GM18507 (cell line): ENCODE results near the gene CCT3.

ENCODE experiments used
- DNase-seq: peaks from one replicate; pipeline ENCODE4 v3.0.0; 2011; ENCODE audit warnings: low read depth; ENCODE audit not compliant: insufficient read length; ENCODE audit errors: extremely low spot score
- FAIRE-seq: peaks from 2 replicates; lab custom pipeline; 2011; peaks lifted over from hg19 to GRCh38; lab: Jason Lieb, UNC

The CCT3 gene

GRCh38 chr1:156284757-156285156 is 53.3 kb downstream of the CCT3 start:
- no peak for DNase-seq
- no peak for FAIRE-seq

GRCh38 chr1:156284112-156284511 is 54.0 kb downstream of the CCT3 start, which contains the start of gene TMEM79:
Gene TMEM79 (plus strand): TSS chr1:156284325. CDS start chr1:156285227, 902 bp downstream.
- FAIRE-seq (no peak), DNase-seq (no peak)

DNA sequence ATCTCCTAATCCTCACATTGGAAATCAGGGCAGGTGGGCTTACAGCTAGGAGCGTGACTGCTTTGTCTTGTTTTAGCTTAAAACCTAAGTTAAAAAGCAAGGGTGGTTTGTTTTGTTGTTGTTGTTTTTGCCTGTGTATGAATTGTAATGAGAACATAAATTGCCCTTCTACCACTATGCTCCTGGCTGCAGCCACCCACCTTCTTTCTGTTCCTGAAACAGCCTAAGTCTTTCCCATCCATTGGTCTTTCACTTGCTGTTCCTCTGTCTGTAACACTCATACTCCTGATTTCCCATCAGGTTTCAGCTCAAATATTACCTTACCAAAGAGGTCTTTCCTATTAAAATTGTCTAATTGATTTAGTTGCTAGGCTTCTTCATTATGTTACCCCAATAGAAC is 54.6 kb downstream of the CCT3 start:
- FAIRE-seq = no peak
- DNase-seq = no peak

DNA sequence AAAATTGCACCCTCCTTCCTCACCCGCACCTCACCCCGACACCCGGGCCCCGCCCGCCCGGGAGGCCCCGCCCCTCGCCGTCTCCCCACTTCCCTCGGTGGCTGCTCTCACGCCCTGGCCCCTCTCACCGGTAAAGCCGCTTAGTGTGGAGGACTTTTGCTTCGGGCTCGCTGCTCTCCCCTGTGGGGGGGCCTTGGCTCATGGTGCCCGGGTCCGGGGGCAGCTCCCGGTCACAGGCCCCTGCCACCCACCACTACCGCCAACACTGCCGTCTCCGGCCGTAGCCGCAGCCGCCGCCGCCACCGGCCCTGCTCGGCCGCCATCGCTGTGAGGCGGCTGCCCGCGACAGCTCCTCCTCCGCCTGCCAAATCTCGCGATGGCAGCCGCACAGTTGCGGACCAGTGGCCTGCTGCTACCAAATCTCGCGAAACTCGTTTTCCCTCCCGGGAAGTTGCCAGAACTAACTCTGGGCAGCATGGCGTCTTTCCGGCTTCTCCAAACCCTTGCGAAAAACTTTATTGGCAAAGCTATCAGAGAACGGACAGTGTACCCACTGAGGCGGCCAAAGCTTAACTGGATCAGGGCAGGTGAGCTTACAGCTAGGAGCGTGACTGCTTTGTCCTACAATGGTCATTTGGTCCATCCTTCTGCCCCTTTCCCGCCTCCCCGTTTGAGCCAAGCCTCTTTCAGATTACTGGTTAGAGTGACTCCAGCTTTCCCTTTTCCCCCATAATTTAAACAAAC is 55.4 kb downstream of the CCT3 start, which contains the start of gene SMG5:
SMG5 (minus strand) TSS at position 347 of the 744 bp plus-strand sequence; CDS start at position 202, 145 bp downstream.
- peak; percentile 88 for DNase-seq
- peak; percentile 94 for FAIRE-seq

DNA sequence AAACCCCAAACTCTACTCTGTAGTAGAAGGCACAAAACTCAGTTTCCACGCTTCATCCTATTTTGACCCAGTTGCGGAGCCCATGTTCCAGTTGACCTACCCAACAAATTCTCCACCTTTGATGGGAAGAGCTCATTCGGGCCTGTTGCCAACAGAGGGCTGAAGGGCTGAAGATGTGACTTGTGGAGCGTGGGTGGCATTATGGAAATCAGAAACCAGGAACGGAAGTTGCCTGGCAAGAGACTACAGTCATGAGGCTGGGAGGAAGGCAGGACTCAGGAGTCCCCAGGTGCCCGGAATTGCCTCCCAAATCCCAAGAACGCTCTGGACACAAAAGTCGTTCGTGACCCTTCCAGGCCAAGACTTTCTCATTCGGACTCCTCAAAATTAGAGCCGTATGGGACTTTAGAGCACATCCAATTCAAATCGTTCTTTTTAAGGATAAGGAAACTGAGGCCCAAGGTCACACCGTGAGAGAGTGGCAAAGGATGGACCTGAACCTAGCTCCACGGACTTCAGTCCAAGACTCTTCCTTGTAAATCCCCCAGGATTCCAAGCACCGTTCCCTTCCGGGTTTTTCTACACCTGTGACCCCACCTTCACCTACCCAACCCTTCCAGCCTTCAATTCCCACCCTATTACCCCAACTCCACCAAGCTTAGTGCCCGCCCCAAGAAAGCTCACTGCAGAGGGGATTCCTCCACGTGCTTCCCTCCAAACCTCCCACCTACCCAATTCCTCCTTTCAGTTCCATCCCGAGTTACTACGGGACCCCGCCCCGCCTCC is 56.2 kb downstream of the CCT3 start:
- DNase-seq = no peak

DNA sequence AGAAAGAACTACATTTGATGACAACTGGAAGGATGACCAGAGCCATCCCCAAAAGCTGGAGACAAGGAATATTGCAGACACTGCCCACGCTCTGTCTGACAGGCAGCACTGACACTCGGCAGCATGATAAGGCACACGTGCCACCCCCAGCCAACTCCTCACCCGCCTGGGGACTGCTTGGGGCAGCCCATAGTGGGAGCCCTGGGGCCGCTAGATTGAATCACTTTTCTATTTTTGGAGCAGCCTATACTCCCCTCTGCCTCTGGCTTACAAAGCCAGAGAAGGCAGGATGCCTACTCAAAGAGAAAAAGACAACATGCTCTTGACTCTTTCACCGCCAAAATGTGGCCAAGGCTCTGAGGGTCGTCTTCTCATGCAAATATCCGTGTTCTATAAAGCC is 56.8 kb downstream of the CCT3 start:
- peak; percentile 17 for DNase-seq

More for the DNA sequence above, 56.2 kb downstream of the CCT3 start:
- FAIRE-seq = peak; percentile 31

DNA sequence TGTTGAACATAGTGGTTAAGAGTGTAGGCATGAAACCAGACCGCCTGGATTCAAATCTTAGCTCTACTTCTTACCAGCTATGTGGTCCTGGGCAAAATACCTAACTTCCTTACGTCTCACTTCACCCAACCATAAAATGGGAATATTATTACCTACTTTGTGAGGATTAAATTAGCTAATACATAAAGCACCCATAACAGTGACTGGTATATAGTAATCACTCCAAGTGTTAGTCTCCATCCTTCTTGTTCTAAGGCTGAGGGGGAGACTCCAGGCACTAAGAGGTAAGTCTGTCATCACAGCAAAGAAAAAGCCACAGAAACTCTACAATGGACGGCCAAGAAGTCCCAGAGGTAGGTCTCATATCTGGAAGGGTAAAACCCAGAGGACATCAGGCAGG is 58.3 kb downstream of the CCT3 start:
- no peak for FAIRE-seq

More for the DNA sequence above, 56.8 kb downstream of the CCT3 start:
- FAIRE-seq = peak; percentile 66

GRCh38 chr1:156276966-156277381 is 61.1 kb downstream of the CCT3 start:
- DNase-seq = no peak
- FAIRE-seq = no peak

More for the DNA sequence above, 58.3 kb downstream of the CCT3 start:
- no peak for DNase-seq

GRCh38 chr1:156276532-156276931 is 61.6 kb downstream of the CCT3 start:
- DNase-seq = no peak
- no peak for FAIRE-seq

GRCh38 chr1:156270314-156270713 is 67.8 kb downstream of the CCT3 start:
- no peak for DNase-seq
- FAIRE-seq = no peak

DNA sequence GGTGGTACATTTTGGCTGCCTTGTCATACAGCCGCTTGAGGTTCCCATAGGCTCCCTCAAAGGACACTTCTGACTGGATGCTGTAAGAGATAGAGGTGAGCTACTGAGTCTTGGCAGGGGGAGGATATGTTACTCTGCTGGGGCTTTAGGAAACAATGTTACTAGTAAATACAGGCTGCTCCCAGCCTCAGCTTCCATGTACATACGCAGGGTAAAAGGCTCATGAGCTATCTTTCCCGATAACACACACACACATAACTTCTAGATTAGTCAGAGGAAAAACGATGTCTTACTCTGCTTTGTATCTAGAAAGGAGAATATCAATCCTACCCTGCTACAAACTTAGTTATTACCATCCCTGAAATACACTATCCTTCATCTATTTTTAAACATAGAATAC is 69.8 kb downstream of the CCT3 start:
- DNase-seq (no peak), FAIRE-seq (no peak)

DNA sequence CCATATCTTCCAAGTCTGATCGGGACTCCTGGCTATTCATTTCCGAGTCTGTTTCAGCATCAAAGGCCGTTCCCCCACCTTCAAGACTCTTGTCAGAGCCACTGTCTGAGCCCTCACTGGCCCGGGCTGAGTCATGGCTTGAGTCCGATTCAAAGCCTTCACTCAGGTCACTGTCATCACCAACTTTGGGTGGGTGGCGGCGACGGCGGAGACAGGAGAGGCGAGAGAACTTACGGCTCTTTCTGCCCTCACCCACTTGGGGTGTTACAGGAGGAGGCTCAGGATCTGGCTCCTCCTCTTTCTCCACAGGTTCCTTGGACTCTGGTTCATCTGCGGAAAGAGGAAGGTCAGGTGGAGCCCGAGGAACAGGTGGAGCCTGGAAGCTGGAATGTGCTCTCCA is 72.0 kb downstream of the CCT3 start:
- DNase-seq = no peak
- FAIRE-seq = no peak

- FAIRE-seq (no peak), DNase-seq (no peak)
Observed at GRCh38 chr1:156263288-156263655, 74.8 kb downstream of the CCT3 start.

DNA sequence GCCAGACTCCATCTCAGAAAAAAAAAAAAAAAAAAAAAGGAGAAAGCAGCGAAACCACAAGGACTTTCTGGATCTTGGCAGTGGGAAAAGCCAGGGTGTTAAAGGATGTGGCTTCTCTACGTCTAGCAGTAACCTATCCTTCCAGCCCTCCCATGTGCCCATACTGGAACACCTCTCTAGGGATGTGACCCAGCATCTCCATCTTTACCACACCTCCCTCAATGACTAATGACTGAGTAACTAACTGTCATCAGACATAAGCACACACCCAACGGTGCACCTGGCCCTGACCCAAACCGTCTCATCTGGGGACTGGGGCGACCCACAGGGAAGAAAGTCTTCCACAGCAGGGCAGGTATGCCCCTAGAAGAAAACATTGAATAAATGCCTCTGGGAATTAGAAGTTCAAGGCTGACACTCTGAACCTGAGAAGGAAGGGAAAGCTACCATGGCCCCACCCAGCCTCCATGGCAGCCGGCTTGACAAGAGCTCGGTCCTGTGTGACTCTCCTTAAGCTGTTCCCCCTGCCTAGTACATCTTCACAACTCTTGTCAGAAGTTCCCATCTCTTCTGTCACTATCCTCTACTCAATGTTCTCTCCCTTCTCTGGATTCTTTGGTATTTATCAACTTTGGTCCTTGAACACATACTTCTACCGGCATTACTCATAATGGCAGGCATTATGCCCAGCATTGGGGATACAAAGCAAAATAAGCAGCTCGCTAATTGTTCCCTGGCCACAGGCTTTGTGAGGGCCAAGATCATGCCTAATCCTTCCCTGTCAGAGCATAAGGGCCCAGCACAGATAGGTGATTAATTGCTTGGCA is 75.4 kb downstream of the CCT3 start:
- FAIRE-seq = no peak
- no peak for DNase-seq

GRCh38 chr1:156260896-156261295 is 77.2 kb downstream of the CCT3 start:
- DNase-seq (no peak), FAIRE-seq (no peak)

- DNase-seq = no peak
- no peak for FAIRE-seq
Observed at GRCh38 chr1:156259805-156260204, 78.3 kb downstream of the CCT3 start.
